Gastroesophageal sphincter (tissue), 4 donors: ENCODE data around the gene TIMM17B. TPM values are rescaled to one million over a fixed set of nuclear protein-coding genes. Genes with fewer than 3 reads are reported as not detected.

Source experiments
- ATAC-seq: fragments of 150-250 bp; one replicate; pipeline ENCODE4 v1.9.1; 2016; ENCODE audit warnings: mild to moderate bottlenecking, moderate library complexity
- H3K27ac ChIP-seq, 4 donors: fragments of 200-600 bp; sonication (generic) in 3 of 4; 1 replicate in 3 of 4; 2 replicates in 1 of 4; pipeline ENCODE4 v1.5.1; 2016 to 2019
- H3K27me3 ChIP-seq: fragments of 200-600 bp; sonication (generic); one replicate; pipeline ENCODE4 v1.5.1; 2019
- H3K36me3 ChIP-seq, 2 donors: fragments of 200-600 bp; sonication (generic); one replicate each; pipeline ENCODE4 v1.5.1; 2019; ENCODE audit warnings: control low read depth in 1 of 2
- H3K4me1 ChIP-seq, 3 donors: fragments of 200-600 bp; sonication (generic); 1 replicate in 2 of 3; 2 replicates in 1 of 3; pipeline ENCODE4 v1.5.1; 2016 to 2019; ENCODE audit warnings: control low read depth in 2 of 3
- H3K4me3 ChIP-seq, 2 donors: fragments of 200-600 bp; sonication (generic); one replicate each; pipeline ENCODE4 v1.5.1; 2019; ENCODE audit warnings: mild to moderate bottlenecking in 1 of 2, moderate library complexity in 1 of 2
- H3K9me3 ChIP-seq, 3 donors: fragments of 200-600 bp; sonication (generic); one replicate each; pipeline ENCODE4 v1.5.1; 2017 to 2019; ENCODE audit warnings: control low read depth in 2 of 3
- EP300 ChIP-seq: sonication (generic); formaldehyde crosslinking; IDR thresholded peaks from one replicate; pipeline ENCODE4 v1.6.1; 2017; ENCODE audit warnings: antibody characterized with exemption, mild to moderate bottlenecking
- POLR2A ChIP-seq, 2 donors: fragments of 450-650 bp; IDR thresholded peaks; one replicate each; pipeline ENCODE4 v1.6.1; 2017; ENCODE audit warnings: antibody characterized with exemption in 2 of 2, mild to moderate bottlenecking in 2 of 2, moderate library complexity in 1 of 2
- POLR2AphosphoS5 ChIP-seq: sonication (generic); formaldehyde crosslinking; IDR thresholded peaks from one replicate; pipeline ENCODE4 v1.6.1; 2017; ENCODE audit warnings: antibody characterized with exemption
- WGBS, 2 donors: methylation state at CpG; one replicate each; pipeline ENCODE4 v1.1.5; 2018; ENCODE audit warnings: low coverage in 1 of 2; 5-methylcytosine and 5-hydroxymethylcytosine counted together
- total RNA-seq, 4 donors: library from RNA; depleted of rRNA; stranded (reverse); fragments of >200 nt; gene quantifications; one replicate each; pipeline ENCODE4 v1.1.0, GENCODE V29; 2016
- TF ChIP-seq, protein P1 (sequence below), 4 experiments: fragments of 200-600 bp in 2 of 4; fragments of 450-650 bp in 2 of 4; sonication (generic) in 1 of 4; IDR thresholded peaks; one replicate each; pipeline ENCODE4 v1.5.1; 2017 to 2019; ENCODE audit warnings: antibody characterized with exemption in 4 of 4, mild to moderate bottlenecking in 2 of 4, moderate library complexity in 2 of 4

The TIMM17B gene
- 10 to 100 TPM; 38.0 to 57.7 (median 39.5) TPM for total RNA-seq

- peak; percentile 52 to 62 for TF ChIP-seq POLR2A (IDR thresholded peaks at IDR 0.05)
- no peak for TF ChIP-seq EP300
- TF ChIP-seq POLR2AphosphoS5, result peak; percentile 67
- no peaks in the 10 kb centered on the region for H3K27me3 ChIP-seq
- ATAC-seq, result peak; percentile 95
- WGBS, 2 donors, result 43% methylated on average over 26 of the region's 49 CpGs; no CpG with 5 or more reads in 1 of the 2 donors
- H3K36me3 ChIP-seq, result peaks cover 0 to 39% of the 10 kb centered on the region in 2 donors
- H3K9me3 ChIP-seq, result no peaks in the 10 kb centered on the region
- peak within 1 kb of the TSS; percentile 93 to 99 (median 94) for H3K27ac ChIP-seq
- H3K4me1 ChIP-seq, result peaks cover 0 to 37% (median 0%) of the 10 kb centered on the region in 3 donors
- peak within 1 kb of the TSS; percentile 71 to 90 for H3K4me3 ChIP-seq
Measured at GRCh38 chrX:48897625-48898306, at the start of gene TIMM17B, which contains the start of gene PQBP1. Gene TIMM17B (minus strand): TSS chrX:48897768. CDS start chrX:48897749, 19 bp downstream. Gene PQBP1 (plus strand): TSS chrX:48897930. CDS start chrX:48898510, 580 bp downstream.

DNA sequence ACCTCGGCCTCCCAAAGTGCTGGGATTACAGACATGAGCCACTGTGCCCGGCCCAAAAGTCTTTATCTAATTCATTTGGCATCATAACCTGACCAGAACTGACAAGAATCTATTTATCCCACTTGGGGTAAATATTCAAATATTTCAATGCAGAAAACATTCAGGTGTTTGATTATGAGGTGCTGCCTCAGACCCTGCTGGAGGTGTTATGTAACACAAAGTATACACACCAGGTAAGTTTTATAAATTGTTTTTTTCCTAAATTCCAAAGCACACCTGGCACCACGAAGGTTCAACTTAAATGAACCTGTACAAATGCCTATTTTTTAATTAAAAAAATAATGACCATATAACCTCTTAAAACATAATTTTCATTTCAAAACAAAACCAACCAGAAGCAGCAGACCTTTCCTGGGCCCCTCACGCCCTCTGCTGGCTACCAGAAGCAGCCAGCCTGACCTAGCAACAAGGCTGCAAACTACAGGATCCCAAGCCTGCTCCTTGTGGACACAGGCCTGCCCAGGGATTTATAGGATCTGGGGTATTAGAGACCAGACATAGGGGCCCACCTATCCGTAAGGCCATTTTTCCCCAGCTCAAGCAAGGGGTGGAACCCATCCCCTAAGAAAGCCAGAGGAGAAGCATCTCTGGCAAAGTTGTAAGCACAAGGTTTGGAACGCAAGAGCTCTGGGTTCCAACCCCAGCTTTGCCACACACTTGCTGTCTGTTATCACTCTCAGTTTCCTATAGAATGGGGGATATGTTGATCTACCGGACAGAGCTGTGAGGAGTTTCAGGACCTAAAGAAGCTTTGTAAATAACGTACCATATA is 48.2 kb upstream of the TIMM17B start:
- 37 to 42% methylated on average over 3 to 5 of the region's 8 CpGs for WGBS, 2 donors
- peaks cover 0 to 18% (median 0%) of the 10 kb centered on the region in 3 donors for H3K4me1 ChIP-seq
- H3K27ac ChIP-seq, result no peak overlapping the region
- peaks cover 0 to 23% of the 10 kb centered on the region in 2 donors for H3K36me3 ChIP-seq
- TF ChIP-seq, protein P1, sequence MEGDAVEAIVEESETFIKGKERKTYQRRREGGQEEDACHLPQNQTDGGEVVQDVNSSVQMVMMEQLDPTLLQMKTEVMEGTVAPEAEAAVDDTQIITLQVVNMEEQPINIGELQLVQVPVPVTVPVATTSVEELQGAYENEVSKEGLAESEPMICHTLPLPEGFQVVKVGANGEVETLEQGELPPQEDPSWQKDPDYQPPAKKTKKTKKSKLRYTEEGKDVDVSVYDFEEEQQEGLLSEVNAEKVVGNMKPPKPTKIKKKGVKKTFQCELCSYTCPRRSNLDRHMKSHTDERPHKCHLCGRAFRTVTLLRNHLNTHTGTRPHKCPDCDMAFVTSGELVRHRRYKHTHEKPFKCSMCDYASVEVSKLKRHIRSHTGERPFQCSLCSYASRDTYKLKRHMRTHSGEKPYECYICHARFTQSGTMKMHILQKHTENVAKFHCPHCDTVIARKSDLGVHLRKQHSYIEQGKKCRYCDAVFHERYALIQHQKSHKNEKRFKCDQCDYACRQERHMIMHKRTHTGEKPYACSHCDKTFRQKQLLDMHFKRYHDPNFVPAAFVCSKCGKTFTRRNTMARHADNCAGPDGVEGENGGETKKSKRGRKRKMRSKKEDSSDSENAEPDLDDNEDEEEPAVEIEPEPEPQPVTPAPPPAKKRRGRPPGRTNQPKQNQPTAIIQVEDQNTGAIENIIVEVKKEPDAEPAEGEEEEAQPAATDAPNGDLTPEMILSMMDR (IDR thresholded peaks at IDR 0.05), result peak in 3 of 4 experiments; percentile 32 to 70 (median 38)
- TF ChIP-seq POLR2AphosphoS5 (no peak), EP300 (no peak)
- ATAC-seq, result peak; percentile 37
- H3K4me3 ChIP-seq, result no peak overlapping the region
- H3K27me3 ChIP-seq, result no peaks in the 10 kb centered on the region
- no peaks in the 10 kb centered on the region for H3K9me3 ChIP-seq

GRCh38 chrX:48942895-48943294 is 45.3 kb upstream of the TIMM17B start:
- H3K27ac ChIP-seq, result no peak overlapping the region
- H3K4me1 ChIP-seq, result peaks cover 0 to 36% (median 0%) of the 10 kb centered on the region in 3 donors
- ATAC-seq, result no peak
- 60% methylated on average over 2 of the region's 2 CpGs; no CpG with 5 or more reads in 1 of the 2 donors for WGBS, 2 donors
- no peaks in the 10 kb centered on the region for H3K27me3 ChIP-seq
- H3K9me3 ChIP-seq, result no peaks in the 10 kb centered on the region
- H3K4me3 ChIP-seq, result no peak overlapping the region
- H3K36me3 ChIP-seq, result peaks cover 0 to 29% of the 10 kb centered on the region in 2 donors
- TF ChIP-seq, protein P1 (IDR thresholded peaks at IDR 0.05), result no peak
- no peak for TF ChIP-seq POLR2AphosphoS5

DNA sequence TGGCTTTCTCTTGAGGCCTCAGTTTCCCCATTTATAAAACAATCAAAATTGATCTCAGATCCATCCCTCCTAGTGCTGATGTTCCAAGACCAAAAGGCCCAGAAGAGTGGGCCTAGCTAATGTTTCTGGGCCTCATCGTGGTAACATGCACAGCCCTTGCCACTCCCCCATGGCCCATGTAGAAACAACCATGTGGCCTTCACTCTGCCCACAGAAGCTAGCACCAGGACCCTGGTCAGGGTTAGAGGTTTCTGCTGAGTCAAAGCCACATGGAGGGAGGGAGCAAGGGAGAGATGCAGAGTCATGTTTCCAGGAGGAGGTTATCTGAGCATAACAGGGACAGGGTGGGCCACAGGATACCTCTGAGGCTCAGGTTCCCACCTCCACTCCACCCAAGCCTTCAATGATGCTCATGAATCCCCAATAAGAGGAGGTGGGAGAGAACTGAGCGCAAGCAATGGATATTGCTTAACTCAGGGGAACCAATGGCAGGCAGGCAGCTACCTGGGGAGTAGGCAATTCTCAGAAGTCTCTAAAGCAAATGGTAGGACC is 42.9 kb upstream of the TIMM17B start:
- WGBS, 2 donors, result 80% methylated on average over 1 of the region's 2 CpGs; no CpG with 5 or more reads in 1 of the 2 donors
- H3K4me1 ChIP-seq, result peaks cover 0 to 46% (median 0%) of the 10 kb centered on the region in 3 donors
- peaks cover 0 to 29% of the 10 kb centered on the region in 2 donors for H3K36me3 ChIP-seq
- no peaks in the 10 kb centered on the region for H3K27me3 ChIP-seq
- H3K27ac ChIP-seq, result no peak overlapping the region
- H3K4me3 ChIP-seq, result no peak overlapping the region
- ATAC-seq, result no peak
- TF ChIP-seq POLR2AphosphoS5 (no peak), POLR2A (IDR thresholded peaks at IDR 0.05) (no peak)
- TF ChIP-seq, protein P1 (IDR thresholded peaks at IDR 0.05), result no peak
- H3K9me3 ChIP-seq, result no peaks in the 10 kb centered on the region

DNA sequence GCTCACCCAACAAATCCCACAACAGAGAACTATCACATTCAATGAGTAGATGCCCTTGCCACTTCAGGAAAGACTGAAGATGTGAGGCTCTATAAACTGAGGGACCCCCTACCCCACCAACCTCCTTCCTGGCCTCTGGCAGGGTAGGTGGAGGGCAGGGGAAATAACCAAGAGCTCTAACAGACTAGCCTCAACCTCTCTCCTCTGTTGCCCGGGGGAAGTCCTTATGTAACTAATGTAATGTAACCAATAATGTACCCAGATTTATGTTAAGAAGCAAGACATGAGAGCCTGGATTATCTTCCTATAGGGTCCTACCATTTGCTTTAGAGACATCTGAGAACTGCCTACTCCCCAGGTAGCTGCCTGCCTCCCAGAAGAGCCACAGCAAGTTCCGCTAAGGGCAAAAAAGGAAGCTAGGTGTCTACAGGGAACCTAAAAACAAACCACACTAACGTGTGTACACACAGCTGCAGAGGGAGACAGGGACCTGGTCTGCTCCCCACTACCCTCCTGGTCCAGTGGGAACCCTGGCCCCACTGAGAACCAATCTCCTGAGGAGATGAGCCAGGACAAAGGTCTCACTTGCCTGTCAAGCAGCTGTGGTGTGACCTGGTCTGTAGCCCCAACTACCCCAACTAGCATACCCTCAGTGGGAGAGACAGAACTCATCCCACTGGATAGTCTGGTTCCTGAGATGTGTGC is 42.1 kb upstream of the TIMM17B start:
- Histone ChIP-seq H3K4me1 (peaks cover 0 to 45% (median 0%) of the 10 kb centered on the region in 3 donors), H3K27me3 (no peaks in the 10 kb centered on the region)
- TF ChIP-seq POLR2AphosphoS5, result no peak
- no peak for TF ChIP-seq POLR2A (IDR thresholded peaks at IDR 0.05)
- TF ChIP-seq EP300, result no peak
- TF ChIP-seq, protein P1 (IDR thresholded peaks at IDR 0.05), result no peak

More for the DNA sequence above, 42.1 kb upstream of the TIMM17B start:
- no peak overlapping the region for H3K4me3 ChIP-seq
- no peaks in the 10 kb centered on the region for H3K9me3 ChIP-seq
- ATAC-seq, result no peak
- no CpG with 5 or more reads among the region's 3 CpGs for WGBS, 2 donors
- peak overlapping the region in 1 of 4 donors; percentile 6 for H3K27ac ChIP-seq
- H3K36me3 ChIP-seq, result peaks cover 0 to 35% of the 10 kb centered on the region in 2 donors
